ENCODE data around the gene SUCO.

DNA sequence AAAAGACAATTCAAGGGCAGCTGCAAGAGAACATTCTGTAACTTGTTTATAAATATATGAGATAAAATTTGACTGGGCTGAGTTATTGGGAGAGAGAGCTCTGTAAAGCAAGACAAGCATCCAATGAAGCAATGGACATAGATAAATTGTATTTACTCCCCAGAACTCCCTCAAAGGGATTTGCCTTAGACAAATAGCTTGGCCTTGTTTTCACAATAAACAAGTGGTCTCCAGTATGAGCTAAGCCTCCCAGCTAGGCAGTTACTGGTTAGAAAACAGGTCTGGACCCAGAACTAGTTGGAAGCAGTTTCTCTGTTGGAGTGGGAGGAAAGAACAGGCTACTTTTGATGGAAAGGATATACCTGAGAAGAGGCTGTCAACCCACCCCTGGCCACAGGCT lies 25.2 kb upstream of the SUCO start:
- TF ChIP-seq EZH2 (IDR thresholded peaks at IDR 0.05; ENCODE audit: borderline replicate concordance, insufficient read depth, low read depth, low read length, poor library complexity, severe bottlenecking), result no peak
- TF ChIP-seq, protein P1, sequence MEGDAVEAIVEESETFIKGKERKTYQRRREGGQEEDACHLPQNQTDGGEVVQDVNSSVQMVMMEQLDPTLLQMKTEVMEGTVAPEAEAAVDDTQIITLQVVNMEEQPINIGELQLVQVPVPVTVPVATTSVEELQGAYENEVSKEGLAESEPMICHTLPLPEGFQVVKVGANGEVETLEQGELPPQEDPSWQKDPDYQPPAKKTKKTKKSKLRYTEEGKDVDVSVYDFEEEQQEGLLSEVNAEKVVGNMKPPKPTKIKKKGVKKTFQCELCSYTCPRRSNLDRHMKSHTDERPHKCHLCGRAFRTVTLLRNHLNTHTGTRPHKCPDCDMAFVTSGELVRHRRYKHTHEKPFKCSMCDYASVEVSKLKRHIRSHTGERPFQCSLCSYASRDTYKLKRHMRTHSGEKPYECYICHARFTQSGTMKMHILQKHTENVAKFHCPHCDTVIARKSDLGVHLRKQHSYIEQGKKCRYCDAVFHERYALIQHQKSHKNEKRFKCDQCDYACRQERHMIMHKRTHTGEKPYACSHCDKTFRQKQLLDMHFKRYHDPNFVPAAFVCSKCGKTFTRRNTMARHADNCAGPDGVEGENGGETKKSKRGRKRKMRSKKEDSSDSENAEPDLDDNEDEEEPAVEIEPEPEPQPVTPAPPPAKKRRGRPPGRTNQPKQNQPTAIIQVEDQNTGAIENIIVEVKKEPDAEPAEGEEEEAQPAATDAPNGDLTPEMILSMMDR (IDR thresholded peaks at IDR 0.05), result no peak
